ENCODE data around the gene MAEA.

Gene MAEA

DNA sequence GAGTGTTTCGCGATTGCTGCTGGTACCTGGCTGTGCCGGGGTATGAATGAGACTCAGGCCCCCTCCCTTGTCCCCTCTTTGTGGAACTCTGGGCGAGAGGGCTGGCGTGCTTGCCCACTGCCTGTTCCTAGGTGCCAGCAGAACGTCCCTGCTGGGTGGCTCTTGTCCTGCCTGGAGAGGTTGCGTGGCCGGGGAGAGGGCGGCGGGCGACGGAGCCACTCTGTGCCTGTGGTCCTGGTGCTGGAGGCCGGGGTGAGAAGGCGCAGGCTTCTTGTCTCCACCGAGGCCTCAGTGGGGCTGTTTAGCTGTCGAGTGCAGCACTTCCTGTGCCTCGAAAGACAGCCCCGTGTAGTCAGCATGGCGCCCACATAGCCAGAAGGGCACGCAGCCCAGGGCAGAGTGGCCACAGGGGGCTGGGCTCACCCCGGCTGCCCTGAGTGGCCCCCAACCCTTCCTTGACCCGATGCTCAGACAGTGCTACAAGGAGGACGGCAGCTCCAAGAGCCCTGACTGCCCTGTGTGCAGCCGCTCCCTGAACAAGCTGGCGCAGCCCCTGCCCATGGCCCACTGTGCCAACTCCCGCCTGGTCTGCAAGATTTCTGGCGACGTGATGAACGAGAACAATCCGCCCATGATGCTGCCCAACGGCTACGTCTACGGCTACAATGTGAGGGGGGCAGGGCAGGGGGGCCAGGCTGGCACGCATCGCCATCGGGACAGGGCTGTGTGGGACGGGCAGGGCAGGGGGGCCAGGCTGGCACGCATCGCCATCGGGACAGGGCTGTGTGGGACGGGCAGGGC lies 48.5 kb downstream of the MAEA start:
- no peak for DNase-seq

DNA sequence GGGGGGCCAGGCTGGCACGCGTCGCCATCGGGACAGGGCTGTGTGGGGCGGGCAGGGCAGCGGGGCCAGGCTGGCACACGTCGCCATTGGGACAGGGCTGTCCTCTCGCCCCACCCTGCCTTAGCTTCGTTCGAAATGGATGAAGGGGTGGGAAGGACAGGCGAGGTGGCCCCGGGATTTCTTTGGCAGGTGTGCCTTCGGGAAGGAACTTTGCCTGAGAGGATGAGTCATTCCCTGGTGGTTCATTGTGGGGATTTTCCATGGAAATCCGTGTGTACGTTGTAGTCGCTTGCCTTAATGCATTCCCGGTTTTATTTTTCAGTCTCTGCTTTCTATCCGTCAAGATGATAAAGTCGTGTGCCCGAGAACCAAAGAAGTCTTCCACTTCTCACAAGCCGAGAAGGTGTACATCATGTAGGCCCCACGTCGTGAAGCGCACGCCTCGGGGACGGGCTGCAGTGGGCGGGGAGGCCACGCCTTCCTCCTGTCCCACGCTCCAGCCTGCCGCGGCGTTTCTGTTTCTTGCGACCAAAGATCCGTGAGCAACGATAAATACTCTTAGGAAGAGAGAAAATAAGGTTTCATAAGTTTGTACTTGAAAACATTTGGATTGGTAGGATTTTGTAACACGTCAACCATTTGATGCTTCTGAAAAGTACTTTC lies 49.2 kb downstream of the MAEA start:
- no peak for DNase-seq

DNA sequence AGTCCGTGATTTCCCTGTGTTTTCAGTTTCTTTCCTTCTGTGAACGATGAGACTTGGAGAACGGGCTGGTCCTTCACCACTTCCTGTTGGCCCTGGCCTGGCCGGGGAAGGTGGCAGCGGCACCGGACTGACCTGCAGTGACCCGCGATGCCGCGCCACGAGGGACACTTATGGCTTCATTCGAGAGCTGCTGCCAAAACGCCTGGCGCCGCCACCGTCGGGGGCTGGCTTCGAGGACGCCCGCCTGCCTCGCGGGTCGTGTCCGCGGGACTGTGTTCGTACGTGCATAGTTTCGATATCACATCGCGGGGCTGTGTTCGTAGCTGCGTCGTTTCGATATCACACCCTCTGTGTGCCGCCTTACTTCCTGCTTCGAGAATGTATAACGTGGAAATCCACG lies 49.8 kb downstream of the MAEA start:
- DNase-seq, result no peak

DNA sequence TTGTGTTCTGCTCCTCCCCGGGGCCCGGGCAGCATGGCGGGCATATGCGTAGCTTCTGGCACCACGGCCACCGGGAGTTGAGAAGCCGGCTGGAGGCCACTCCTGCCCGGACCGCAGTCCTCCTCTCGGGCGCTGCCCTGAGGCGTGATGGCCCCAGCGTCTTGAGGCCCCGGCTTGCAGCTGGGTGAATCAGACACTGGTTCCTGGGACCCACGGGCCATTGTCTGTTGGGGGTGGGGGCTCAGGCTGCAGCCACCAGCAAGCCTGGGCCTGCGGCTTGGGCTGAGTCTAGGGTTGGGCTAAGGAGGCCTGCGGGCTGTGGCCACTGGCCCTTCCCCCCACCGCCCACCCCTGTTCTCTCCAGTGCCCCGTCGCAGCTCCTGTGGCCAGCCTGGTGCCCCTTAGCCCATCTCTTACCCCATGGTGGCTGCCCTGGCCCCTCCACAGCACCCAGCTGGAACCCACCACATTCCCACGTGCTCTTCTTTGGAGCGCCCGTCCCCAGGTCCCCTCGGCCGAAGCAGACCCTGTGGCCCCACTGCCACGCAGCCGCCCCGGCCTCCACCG lies 50.6 kb downstream of the MAEA start:
- no peak for DNase-seq

DNA sequence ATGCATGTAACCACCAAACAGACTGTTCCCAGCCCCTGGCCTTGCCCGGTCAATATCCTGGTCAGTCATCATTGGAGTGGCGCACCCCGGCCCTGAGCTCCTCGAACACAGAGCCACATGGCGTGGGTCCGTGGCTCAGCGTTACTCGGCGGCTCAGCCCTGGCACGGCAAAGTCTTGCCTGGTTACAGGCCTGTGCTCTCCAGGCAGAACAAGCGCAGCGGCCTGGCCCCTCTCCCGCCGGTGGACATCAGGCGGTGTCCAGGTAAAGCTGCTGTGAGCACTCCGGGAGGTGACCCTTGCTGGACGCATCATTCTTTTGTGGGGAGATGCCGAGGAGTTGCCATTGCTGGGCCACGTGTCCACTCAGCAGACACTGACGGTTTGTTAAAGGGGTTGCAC lies 51.2 kb downstream of the MAEA start:
- no peak for DNase-seq

DNA sequence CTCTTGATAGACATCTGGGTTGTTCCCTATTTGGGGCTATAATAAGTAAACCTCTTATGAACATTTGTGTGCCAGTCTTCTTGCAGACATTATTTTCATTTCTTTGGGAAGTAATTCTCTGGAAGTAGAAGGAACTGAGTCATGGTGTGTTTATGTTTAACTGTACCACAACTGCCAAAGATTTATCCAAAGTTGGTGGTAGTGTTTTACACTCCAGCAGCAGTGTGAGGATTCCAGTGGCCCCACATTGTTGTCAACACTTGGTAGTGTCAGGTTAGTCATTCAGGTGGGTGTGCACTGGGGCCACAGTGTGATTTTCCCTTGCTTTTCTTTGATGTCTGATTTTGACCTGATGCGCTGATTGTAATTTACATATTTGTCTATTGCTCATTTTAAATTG lies 52.3 kb downstream of the MAEA start:
- no peak for DNase-seq

DNA sequence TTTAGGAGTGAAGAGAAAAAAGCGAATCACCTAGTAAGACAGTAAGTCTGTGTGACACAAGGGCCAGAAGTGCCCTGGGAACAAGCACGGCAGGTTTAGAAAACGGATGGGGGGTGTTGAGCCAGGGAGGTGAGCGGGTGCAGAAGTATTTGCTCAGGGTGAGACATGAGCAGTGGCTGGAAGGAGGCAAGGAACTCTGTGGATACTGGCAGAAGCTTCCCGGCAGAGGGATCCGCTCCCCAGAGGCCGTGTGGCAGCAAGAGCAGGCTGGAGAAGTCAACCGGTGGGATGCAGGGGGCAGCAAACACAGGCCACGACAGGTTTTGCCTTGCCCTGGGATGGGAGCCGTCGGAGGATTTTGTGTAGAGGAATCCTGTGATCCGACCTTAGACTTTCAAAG lies 55.0 kb downstream of the MAEA start:
- DNase-seq, result no peak

DNA sequence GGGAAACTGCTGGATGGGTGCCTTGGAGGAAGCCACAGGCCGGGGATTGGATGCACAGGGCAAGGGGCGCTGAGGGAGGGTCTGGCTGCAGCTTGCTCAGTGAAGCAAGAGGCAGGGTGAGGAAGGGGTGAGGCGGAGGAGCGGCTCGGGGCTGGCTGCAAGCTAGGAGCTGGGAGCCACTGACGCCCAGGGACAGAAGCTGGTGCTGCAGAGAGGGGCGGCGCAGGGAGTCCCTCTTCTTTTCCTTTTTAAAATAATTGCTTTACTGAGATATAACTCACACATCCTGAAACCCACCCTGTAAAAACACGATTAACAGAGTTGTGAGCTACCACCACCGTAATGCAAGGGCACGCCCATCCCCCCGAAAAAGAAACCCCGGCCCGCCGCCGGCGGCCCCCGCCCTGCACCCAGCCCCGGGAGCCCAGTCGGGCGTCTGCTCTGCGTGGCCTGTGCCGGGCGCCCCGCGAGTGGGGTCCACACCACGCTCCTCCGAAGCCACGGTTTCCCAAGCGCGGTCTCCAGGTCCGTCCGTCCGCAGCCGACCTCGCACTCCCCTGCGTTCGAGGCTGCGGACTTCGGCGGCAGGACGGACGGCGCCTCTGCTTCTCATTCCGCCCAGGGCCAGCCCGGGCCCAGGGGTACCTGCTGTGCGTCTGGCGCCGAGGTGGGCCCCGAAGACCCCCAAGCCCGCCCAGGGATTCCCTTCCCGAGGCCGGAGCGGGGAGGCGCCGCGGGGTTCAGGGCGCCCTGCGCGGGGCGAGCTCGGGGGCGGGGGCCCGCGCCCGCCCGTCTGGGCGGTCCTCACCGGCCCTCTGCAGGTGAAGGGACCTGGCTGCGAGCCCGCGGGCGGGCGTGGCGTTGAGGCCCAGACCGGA lies 56.5 kb downstream of the MAEA start:
- peak; percentile 61 for DNase-seq

DNA sequence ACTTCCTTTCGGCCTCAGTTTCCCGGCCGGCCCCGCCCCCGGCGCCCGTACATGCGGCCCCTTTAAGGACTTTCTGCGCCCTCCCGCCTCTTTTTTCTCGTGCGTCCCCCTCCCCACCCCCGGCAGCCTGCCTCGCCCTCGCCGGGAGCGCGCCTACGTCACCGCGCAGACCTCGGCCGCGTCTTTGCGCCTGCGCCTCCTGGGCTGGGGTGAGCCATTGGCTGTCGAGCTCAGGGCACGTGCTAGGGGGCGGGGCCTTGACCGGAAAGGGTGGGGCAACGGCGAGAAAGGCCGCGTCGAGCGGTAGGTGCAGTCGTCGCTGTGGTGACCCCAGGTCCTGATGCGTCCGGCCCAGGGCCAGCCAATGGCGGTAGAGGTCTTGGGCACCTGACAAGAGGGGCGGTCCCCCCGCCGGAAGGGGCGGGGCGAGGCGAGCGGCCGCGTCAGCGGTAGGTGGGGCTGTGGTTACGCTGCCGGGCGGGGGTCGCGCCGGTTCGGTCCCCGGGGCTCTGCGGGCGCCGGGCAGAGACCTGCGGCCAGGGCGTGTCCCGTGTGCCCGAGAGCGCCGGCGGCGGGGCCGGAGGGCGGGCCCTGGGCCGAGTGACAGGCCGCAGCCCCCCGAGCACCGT lies 57.2 kb downstream of the MAEA start, which contains the start of gene UVSSA:
UVSSA (plus strand) TSS at position 428 of the 629 bp plus-strand sequence. CDS start 884 bp downstream, outside the sequence.
- peak; percentile 96 to 97 for DNase-seq

DNA sequence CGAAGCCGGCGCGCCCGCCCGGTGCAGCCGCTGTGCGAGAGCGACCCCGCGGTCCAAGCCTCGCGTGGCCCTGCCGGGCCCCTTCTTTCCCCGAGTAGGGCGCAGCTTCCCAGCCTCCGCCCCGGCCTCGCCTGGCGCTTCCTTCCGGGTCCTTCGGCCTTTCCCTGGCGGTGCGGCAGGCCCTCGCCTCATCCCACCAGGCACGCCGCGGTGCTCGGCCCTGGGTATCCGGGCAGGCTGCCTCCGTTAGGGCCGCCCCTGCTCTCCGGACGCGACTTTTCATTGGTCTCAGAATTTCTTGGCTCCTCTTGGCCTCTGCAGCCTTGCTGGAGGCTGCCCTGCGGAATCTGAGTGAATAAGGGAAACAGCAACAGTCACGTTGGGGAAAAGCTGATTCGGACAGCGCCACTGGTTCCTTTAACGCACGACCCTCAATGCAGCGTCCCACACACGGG lies 57.7 kb downstream of the MAEA start:
- peak; percentile 68 to 72 for DNase-seq

DNA sequence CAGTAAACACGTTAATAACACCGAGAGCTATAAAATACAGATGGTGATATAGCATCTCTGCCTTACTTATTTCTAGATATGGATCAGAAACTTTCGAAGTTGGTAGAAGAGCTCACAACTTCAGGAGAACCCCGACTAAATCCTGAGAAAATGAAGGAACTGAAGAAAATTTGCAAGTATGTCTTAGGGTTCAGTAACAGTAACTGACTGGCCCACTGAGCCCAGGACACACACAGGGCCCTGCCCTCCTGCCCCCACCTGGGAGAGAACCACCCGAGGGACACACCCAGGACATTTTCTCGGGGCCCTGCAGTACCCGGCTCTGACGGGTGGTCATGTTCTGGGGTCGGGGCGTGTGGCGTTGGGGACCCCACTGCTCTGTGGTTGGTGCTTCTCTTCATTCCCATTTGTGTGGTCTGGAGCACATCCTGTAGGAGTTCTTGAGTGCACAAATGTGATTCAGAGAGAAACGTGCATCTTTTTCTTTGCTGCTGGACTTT lies 58.4 kb downstream of the MAEA start:
- no peak for DNase-seq

DNA sequence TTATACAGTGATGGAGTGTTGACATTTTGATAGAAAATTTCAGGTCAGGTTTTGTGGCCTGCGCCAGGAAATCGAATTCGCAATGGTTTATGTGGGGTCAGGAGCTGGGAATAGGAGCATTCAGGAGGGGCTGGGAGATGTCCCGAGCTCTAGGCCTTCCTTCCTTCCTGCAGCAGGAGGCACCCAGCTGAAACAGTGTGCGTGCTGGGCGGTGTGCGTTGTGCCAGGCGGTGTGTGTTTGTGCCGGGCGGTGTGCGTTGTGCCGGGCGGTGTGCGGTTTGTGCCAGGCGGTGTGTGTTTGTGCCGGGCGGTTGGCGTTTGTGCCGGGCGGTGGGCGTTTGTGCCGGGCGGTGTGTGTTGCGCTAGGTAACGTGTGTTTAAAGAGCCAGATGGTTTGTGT lies 59.1 kb downstream of the MAEA start:
- no peak for DNase-seq

DNA sequence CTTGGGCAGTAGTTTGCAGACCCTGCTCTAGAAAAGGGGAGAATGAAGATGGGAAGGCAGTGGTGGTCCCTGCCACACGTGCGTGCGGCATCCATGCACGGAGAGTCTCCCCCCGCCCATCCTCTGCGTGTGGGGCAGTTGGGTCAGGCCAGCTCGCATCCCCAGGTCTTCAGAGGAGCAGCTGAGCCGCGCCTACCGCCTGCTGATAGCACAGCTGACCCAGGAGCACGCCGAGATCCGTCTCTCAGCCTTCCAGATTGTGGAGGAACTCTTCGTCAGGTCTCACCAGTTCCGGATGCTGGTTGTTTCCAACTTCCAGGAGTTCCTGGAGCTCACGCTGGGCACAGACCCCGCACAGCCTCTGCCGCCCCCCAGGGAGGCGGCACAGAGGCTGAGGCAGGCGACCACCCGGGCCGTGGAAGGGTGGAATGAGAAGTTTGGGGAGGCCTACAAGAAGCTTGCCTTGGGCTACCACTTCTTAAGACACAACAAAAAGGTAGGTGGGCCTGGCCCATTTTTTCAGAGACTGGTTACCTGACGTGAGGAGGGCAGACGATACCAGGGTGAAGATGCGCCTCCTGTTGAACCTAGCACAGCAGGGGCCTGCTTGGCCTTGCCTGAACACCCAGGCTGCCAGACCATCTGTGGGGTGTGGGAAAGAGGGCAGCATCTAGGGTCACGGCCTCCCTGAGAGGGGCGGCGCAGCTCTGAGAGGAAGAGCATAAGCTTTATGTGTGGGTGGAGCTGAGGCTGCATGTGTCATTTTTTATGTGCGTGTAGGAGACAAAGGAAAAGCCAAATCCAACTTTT lies 59.9 kb downstream of the MAEA start:
- DNase-seq, result no peak

DNA sequence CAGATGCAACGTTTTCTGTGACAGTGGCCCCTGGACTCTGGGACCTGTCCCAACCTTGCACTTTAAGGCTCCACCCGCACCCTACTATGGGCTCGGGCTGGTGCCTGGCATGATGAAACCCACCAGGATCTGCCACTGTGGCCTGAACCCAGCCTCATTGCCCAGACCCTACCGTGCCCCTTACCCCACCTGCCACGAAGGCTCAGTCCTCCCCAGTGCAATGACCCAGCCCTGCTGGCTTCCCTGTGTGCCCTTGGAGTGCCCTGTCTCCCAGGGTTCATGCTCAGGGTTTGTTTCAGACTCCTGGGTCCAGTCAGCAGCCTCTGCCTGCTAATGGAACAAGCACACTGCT lies 60.5 kb downstream of the MAEA start:
- DNase-seq, result no peak

DNA sequence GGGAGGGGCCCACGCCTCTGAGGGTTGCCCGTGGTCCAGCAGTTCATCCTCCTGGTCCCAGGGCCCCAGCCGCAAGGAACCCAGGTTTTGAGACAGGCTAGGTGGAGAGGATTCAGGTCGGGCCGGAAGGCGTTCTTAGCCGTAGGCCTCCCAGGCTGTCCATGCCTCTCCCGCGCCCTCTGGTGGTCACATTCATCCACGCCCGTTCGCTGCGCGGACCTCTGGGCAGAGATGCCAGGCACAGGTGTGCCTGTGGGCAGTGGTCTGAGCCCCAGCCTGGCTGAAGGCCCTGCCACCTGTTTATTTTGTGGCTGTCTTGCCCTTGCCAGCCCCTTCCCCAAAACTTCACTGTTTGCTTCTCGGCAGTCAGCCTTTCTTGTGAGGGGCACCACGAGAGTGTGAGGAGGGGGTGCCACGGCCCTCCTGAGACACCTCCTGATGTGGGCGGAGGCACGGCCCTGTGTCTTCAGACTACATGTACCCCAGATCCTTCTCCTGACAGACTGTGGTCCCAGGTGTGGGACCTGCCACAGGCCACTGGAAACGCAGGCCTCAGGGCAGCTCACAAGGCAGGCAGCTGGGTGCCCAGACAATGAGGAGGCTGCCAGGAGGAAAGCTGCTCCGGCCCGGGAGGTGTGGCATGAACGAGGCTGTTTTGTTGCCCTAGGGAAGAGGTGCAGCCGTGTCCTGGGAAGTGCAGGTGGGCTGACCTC lies 62.3 kb downstream of the MAEA start:
- DNase-seq, result peak; percentile 64 to 70

DNA sequence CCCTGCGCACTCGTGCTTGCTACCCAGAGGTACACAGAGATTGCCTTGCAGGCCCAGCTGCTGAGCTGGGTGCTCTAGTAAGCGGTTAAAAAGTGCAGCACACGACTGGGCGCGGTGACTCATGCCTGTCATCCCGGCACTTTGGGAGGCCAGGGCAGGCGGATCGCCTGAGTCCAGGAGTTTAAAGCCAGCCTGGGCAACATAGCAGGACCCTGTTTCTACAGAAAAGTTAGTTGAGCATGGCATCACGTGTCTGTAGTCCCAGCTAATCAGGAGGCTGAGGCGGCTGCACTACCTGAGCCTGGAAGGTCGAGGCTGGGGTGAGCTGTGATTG lies 62.8 kb downstream of the MAEA start:
- DNase-seq, result no peak

DNA sequence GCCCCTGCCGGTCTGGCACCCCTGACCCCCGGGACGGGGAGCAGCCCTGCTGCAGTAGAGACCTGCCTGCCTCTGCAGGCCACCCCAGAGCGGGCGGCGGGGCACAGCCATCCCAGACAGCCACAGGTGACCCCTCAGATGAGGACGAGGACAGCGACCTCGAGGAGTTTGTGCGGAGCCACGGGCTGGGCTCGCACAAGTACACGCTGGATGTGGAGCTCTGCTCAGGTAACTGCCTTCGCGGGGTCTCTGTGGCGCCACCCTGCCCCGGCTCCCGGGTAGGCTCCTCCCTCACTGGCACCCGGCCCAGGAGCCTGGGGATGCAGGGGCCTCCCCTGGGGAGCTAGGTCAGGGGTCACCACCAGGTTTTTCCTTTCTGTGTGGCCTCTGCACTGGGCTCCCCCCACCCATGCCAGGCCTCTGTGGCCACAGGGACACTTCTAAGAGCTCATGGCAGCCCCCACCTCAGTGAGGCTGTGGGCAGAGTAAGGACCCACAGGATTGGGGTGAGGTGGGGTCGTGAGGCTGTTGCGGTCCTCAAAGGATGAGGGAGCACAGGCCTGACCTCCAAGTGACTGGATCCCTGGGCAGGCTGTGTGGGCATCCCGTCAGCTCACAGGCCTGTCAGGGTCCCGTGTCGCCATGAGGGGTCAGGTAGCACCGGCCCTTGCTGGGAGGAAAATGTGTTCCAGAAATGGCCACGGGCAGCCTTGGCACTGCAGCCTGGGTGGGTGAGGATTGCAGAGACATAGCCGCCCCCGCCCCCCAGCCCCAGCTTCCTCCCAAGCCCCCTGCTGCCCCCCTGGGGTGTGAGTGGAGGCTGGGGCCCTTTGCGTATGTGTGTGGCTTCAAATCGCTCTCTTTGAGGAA lies 63.7 kb downstream of the MAEA start:
- DNase-seq, result no peak

DNA sequence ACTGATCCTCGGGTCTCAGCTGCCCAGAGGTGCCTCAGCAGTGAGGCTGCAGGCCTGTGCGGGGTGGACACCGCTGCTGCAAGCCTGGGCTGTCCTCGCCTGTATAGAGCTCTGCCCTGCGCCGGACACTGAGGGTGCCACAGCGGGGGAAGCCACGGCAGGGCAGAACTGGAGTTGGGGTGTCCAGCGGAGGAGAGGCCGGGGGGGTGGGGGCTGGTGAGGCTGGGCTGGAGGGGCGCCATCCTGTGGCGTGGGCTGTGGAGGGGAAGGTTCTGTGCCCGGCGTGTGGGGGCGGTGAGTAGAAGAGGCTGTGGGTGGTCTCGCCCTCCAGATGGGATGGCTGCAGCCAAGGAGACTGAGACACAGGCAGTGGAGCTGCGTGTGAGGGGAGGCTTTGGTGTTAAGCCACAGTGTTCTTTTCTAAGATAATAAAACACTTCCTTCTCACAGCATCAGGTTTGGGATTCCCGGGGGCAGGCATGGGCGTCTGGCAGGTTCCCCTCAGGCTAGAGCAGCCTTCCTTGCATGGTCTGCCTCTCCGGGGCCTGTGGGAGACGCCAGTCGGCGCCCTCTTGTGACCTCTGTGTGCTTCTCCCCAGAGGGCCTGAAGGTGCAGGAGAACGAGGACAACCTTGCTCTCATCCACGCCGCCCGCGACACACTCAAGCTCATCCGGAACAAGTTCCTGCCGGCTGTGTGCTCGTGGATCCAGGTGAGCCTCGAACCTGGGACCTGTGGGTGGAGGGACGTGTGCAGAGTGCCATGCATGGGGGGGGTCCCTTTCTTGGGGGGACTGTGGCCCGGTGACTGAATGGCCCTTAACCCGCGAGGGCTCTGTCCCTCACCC lies 64.7 kb downstream of the MAEA start:
- DNase-seq, result peak in 1 of 2 experiments; percentile 10

DNA sequence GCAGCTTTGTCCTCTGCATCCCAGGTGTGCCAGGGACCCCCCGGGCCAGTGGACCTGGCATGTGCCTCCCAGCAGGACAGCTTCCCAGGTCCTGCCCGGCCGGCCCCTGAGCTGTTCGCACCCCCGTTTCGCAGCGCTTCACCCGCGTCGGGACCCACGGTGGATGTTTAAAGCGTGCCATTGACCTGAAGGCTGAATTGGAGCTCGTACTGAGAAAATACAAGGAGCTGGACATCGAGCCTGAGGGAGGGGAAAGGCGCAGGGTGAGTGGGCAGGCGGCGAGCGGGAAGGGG lies 65.2 kb downstream of the MAEA start:
- DNase-seq, result no peak
